Measurements from ENCODE around the gene SOX6.

The SOX6 gene

GRCh38 chr11:15955595-15955994, 400.8 kb downstream of the SOX6 start:
- H3K27ac ChIP-seq = no peak overlapping the region
- no peak overlapping the region for H3K4me3 ChIP-seq
- no peaks in the 10 kb centered on the region for H3K27me3 ChIP-seq
- no peak overlapping the region for H3K9ac ChIP-seq
- H3K4me1 ChIP-seq = no peaks in the 10 kb centered on the region
- H3K36me3 ChIP-seq = no peaks in the 10 kb centered on the region
- no peaks in the 10 kb centered on the region for H4K20me1 ChIP-seq
- no peaks in the 10 kb centered on the region for H3K9me3 ChIP-seq
- no peak for TF ChIP-seq Cebpa-rat (IDR thresholded peaks at IDR 0.05)
- no peak overlapping the region for H3K4me2 ChIP-seq

- no peaks in the 10 kb centered on the region for H4K20me1 ChIP-seq
- no peaks in the 10 kb centered on the region for H3K27me3 ChIP-seq
- no peak for TF ChIP-seq Cebpa-rat (IDR thresholded peaks at IDR 0.05)
- no peak overlapping the region for H3K4me3 ChIP-seq
- H3K9ac ChIP-seq = no peak overlapping the region
- no peaks in the 10 kb centered on the region for H3K4me1 ChIP-seq
- H3K36me3 ChIP-seq = no peaks in the 10 kb centered on the region
- no peak overlapping the region for H3K27ac ChIP-seq
- H3K9me3 ChIP-seq = peaks cover 12% of the 10 kb centered on the region; the same call in 1 of the 2 replicates
- H3K4me2 ChIP-seq = no peak overlapping the region
Observed at GRCh38 chr11:15947681-15948648, 408.4 kb downstream of the SOX6 start.

- Histone ChIP-seq H3K9ac (no peak overlapping the region), H3K9me3 (peaks cover 20% of the 10 kb centered on the region), H3K4me2 (no peak overlapping the region), H4K20me1 (no peaks in the 10 kb centered on the region), H3K4me3 (no peak overlapping the region), H3K4me1 (no peaks in the 10 kb centered on the region), H3K27ac (no peak overlapping the region), H3K27me3 (no peaks in the 10 kb centered on the region), H3K36me3 (no peaks in the 10 kb centered on the region)
- TF ChIP-seq Cebpa-rat (IDR thresholded peaks at IDR 0.05) = no peak
Observed at GRCh38 chr11:15945726-15946125, 410.6 kb downstream of the SOX6 start.

- H3K27me3 ChIP-seq = no peaks in the 10 kb centered on the region
- no peak overlapping the region for H3K9ac ChIP-seq
- no peaks in the 10 kb centered on the region for H3K36me3 ChIP-seq
- H3K27ac ChIP-seq = no peak overlapping the region
- no peak overlapping the region for H3K4me2 ChIP-seq
- no peak for TF ChIP-seq Cebpa-rat (IDR thresholded peaks at IDR 0.05)
- H4K20me1 ChIP-seq = no peaks in the 10 kb centered on the region
- H3K4me3 ChIP-seq = no peak overlapping the region
- no peaks in the 10 kb centered on the region for H3K4me1 ChIP-seq
- H3K9me3 ChIP-seq = peaks cover 21% of the 10 kb centered on the region
Observed at GRCh38 chr11:15944460-15944859, 411.9 kb downstream of the SOX6 start.

GRCh38 chr11:15943418-15944197, 412.7 kb downstream of the SOX6 start:
- H3K4me2 ChIP-seq = no peak overlapping the region

GRCh38 chr11:15942936-15943335, 413.4 kb downstream of the SOX6 start:
- H3K27me3 ChIP-seq = no peaks in the 10 kb centered on the region
- no peak overlapping the region for H3K4me2 ChIP-seq
- no peak for TF ChIP-seq Cebpa-rat (IDR thresholded peaks at IDR 0.05)
- no peak overlapping the region for H3K4me3 ChIP-seq
- H3K9ac ChIP-seq = no peak overlapping the region
- H3K9me3 ChIP-seq = peaks cover 16% of the 10 kb centered on the region
- no peaks in the 10 kb centered on the region for H3K4me1 ChIP-seq
- no peaks in the 10 kb centered on the region for H4K20me1 ChIP-seq
- no peaks in the 10 kb centered on the region for H3K36me3 ChIP-seq
- no peak overlapping the region for H3K27ac ChIP-seq

More at GRCh38 chr11:15943418-15944197, 412.7 kb downstream of the SOX6 start:
- H3K9me3 ChIP-seq = peaks cover 21% of the 10 kb centered on the region
- no peaks in the 10 kb centered on the region for H3K36me3 ChIP-seq
- H4K20me1 ChIP-seq = no peaks in the 10 kb centered on the region
- H3K27ac ChIP-seq = no peak overlapping the region
- H3K4me3 ChIP-seq = no peak overlapping the region
- no peak for TF ChIP-seq Cebpa-rat (IDR thresholded peaks at IDR 0.05)
- no peaks in the 10 kb centered on the region for H3K4me1 ChIP-seq
- H3K27me3 ChIP-seq = no peaks in the 10 kb centered on the region
- no peak overlapping the region for H3K9ac ChIP-seq

- H3K27ac ChIP-seq = no peak overlapping the region
- H3K9me3 ChIP-seq = peaks cover 9% of the 10 kb centered on the region
- no peak overlapping the region for H3K4me3 ChIP-seq
- H3K27me3 ChIP-seq = no peaks in the 10 kb centered on the region
- no peak for TF ChIP-seq Cebpa-rat (IDR thresholded peaks at IDR 0.05)
- H4K20me1 ChIP-seq = no peaks in the 10 kb centered on the region
- no peaks in the 10 kb centered on the region for H3K36me3 ChIP-seq
- H3K9ac ChIP-seq = no peak overlapping the region
- no peak overlapping the region for H3K4me2 ChIP-seq
- H3K4me1 ChIP-seq = no peaks in the 10 kb centered on the region
Observed at GRCh38 chr11:15942126-15942525, 414.2 kb downstream of the SOX6 start.

GRCh38 chr11:15941206-15941770, 415.1 kb downstream of the SOX6 start:
- no peaks in the 10 kb centered on the region for H3K4me1 ChIP-seq
- H3K36me3 ChIP-seq = no peaks in the 10 kb centered on the region
- H3K9ac ChIP-seq = no peak overlapping the region
- H4K20me1 ChIP-seq = no peaks in the 10 kb centered on the region
- H3K9me3 ChIP-seq = peaks cover 9% of the 10 kb centered on the region
- no peaks in the 10 kb centered on the region for H3K27me3 ChIP-seq
- no peak overlapping the region for H3K4me2 ChIP-seq
- H3K27ac ChIP-seq = no peak overlapping the region
- H3K4me3 ChIP-seq = no peak overlapping the region
- no peak for TF ChIP-seq Cebpa-rat (IDR thresholded peaks at IDR 0.05)

GRCh38 chr11:15940462-15941205, 415.7 kb downstream of the SOX6 start:
- Histone ChIP-seq H3K36me3 (no peaks in the 10 kb centered on the region), H3K4me2 (no peak overlapping the region), H3K4me3 (no peak overlapping the region), H4K20me1 (no peaks in the 10 kb centered on the region), H3K9me3 (peaks cover 9% of the 10 kb centered on the region), H3K4me1 (no peaks in the 10 kb centered on the region), H3K27me3 (no peaks in the 10 kb centered on the region), H3K9ac (no peak overlapping the region), H3K27ac (no peak overlapping the region)
- no peak for TF ChIP-seq Cebpa-rat (IDR thresholded peaks at IDR 0.05)

All from BLaER1 (cell line).